ENCODE results near the gene HYI.

DNA sequence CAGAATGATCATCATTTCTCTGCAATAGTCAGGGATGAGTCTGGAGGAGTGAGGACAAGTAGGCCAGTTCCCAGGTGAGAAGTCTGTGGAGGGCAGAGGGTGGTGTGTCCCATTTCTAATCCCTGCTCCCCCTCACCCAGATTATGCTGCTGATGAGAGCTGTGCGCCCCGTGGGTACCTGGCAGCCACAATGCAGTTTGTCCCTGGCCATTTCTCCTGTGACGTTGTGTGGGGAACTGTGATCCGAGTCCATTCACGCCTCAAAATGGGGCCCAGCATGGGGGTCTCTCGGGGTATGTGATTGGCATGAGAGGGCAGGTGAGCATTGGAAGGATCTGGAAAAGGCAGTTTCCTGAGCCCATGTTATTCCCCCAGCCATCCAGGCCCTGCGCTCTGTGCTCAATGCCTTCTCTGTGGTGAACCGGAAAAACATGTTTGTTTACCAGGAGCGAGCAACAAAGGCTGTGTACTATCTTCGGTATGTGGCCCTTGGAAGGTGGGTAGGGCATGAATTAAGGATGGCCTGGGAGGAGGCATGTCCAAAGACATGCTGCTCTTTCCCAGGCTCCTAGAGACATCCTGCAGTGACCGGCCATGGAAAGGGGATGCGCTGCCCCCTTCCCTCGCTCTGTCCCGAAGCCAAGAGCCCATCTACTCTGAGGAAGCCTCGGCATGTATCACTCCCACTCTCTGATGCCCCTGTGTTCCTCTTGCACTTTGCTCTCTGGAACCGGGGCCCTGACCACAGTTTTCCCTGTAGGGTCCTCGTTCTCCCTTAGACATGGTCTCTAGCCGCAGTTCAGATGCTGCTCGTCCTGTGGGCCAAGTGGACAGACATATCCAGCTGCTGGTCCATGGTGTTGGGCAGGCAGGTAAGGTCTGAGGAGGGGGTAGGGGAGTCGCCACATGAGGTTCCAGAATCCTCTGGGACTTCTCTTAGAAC lies 16.4 kb downstream of the HYI start:
- TF ChIP-seq, protein P1, sequence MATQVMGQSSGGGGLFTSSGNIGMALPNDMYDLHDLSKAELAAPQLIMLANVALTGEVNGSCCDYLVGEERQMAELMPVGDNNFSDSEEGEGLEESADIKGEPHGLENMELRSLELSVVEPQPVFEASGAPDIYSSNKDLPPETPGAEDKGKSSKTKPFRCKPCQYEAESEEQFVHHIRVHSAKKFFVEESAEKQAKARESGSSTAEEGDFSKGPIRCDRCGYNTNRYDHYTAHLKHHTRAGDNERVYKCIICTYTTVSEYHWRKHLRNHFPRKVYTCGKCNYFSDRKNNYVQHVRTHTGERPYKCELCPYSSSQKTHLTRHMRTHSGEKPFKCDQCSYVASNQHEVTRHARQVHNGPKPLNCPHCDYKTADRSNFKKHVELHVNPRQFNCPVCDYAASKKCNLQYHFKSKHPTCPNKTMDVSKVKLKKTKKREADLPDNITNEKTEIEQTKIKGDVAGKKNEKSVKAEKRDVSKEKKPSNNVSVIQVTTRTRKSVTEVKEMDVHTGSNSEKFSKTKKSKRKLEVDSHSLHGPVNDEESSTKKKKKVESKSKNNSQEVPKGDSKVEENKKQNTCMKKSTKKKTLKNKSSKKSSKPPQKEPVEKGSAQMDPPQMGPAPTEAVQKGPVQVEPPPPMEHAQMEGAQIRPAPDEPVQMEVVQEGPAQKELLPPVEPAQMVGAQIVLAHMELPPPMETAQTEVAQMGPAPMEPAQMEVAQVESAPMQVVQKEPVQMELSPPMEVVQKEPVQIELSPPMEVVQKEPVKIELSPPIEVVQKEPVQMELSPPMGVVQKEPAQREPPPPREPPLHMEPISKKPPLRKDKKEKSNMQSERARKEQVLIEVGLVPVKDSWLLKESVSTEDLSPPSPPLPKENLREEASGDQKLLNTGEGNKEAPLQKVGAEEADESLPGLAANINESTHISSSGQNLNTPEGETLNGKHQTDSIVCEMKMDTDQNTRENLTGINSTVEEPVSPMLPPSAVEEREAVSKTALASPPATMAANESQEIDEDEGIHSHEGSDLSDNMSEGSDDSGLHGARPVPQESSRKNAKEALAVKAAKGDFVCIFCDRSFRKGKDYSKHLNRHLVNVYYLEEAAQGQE (IDR thresholded peaks at IDR 0.05; ENCODE audit: unreplicated experiment), result no peak
- TF ChIP-seq CTCF (conservative IDR thresholded peaks at IDR 0.05; ENCODE audit: low read depth in 2 of 2) (no peak), EZH2 (IDR thresholded peaks at IDR 0.05; ENCODE audit: low read depth, unreplicated experiment) (no peak), NANOG (IDR thresholded peaks at IDR 0.05; ENCODE audit: borderline replicate concordance) (no peak), EZH2phosphoT487 (IDR thresholded peaks at IDR 0.05; ENCODE audit: unreplicated experiment) (no peak)
